Measurements from ENCODE around the gene ABHD4.

- TF ChIP-seq CTCF (conservative IDR thresholded peaks at IDR 0.05; ENCODE audit: low read length) (no peak), EZH2phosphoT487 (IDR thresholded peaks at IDR 0.05; ENCODE audit: borderline replicate concordance, low read depth, low read length) (no peak)
These were observed 24.3 kb upstream of the ABHD4 start for GRCh38 chr14:22573804-22574203.
